Measurements from ENCODE around the gene LINS1.

Gene LINS1

GRCh38 chr15:100566850-100567628 lies 34.9 kb downstream of the LINS1 start:
- Histone ChIP-seq H3K27ac (no peak overlapping the region), H3K4me3 (no peak overlapping the region)

DNA sequence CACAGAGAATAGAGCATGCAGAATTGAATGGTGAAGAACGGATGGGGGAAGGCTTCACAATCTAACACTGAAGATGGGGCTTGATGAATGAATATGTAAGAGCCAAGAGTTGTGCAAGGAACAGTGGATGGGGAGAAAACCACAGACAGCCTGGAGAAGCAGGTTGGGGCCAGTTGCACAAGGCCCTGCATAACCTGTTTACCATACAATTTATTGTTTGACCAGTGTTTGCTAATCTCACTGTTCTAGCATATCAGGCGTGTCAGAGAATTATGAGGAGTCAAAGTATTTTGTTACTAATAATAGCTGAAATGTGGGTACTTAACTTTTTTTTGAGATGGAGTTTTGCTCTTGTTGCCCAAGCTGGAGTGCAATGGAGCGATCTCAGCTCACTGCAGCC lies 36.4 kb downstream of the LINS1 start:
- Histone ChIP-seq H3K4me3 (no peak overlapping the region), H3K27ac (peak overlapping the region in 1 of 21 experiments; percentile 9)

GRCh38 chr15:100560323-100560722 lies 41.7 kb downstream of the LINS1 start:
- Histone ChIP-seq H3K4me3 (no peak overlapping the region), H3K27ac (peak overlapping the region in 1 of 21 experiments; percentile 5)

DNA sequence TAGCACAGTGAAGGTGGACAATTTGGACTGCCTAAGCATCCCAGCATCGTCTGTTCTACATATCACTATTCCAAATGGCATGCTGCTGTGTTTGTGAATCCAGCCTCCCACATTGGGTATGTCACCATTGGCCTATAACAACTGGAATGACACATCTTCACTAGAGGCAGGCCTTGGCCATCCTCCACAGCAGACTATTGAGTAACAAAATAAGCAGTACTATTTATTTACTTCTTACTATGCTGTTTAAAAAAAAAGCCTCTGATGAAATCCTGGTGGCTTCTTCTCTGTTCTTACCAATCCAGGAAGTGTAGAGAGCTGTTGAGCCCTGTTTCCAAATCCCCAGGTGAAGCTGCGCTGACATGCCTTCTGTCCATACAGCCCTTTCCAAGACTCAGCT lies 42.7 kb downstream of the LINS1 start:
- Histone ChIP-seq H3K27ac (peak overlapping the region in 4 of 21 experiments; percentile 17 to 62 (median 22)), H3K4me3 (no peak overlapping the region)

GRCh38 chr15:100558771-100559254 lies 43.2 kb downstream of the LINS1 start:
- peak overlapping the region in 4 of 21 experiments; percentile 1 to 48 (median 36) for H3K27ac ChIP-seq
- peak overlapping the region in 1 of 7 experiments; percentile 17 for H3K4me3 ChIP-seq

- Histone ChIP-seq H3K27ac (no peak overlapping the region), H3K4me3 (no peak overlapping the region)
Observed at GRCh38 chr15:100553468-100553867, 48.5 kb downstream of the LINS1 start.

DNA sequence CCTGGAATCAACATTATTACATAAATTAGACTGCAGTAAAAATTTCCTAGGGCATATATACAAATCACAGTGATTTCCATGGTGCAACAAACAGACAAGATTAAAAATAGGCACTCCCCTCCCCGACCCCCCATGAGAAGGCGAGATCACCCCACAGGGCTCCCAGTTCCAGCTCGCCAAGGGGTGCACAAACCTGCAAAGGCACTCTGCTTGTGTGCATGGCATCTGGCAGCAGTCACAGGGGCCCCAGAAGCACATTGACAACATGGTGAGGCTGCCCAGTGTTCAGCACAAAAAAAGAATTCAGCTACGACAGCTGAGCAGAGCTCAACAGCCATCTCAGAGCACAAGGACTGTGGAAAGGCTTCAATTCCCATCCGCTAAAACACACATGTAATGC lies 54.0 kb downstream of the LINS1 start:
- H3K27ac ChIP-seq, result no peak overlapping the region
- H3K4me3 ChIP-seq, result no peak overlapping the region

DNA sequence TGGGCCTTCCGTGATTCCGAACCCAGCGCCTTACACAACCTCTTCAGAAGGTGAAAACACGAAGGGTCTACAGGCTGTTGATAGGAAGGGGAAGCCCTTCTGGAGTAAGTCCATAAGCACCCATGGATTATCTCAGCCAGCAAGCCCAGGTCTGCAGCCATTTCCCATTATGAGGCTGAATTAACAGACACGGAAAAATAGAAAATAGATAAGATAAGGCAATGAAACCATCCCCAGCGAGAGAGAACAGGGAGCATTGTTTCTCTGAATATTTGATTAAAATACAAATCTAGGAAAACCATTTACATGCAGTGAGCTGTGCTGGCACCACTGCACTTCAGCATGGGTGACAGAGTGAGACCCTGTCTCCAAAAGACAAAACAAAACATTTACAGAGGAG lies 57.0 kb downstream of the LINS1 start:
- Histone ChIP-seq H3K4me3 (no peak overlapping the region), H3K27ac (no peak overlapping the region)

- Histone ChIP-seq H3K4me3 (no peak overlapping the region), H3K27ac (no peak overlapping the region)
Observed at GRCh38 chr15:100544338-100544841, 57.6 kb downstream of the LINS1 start.

DNA sequence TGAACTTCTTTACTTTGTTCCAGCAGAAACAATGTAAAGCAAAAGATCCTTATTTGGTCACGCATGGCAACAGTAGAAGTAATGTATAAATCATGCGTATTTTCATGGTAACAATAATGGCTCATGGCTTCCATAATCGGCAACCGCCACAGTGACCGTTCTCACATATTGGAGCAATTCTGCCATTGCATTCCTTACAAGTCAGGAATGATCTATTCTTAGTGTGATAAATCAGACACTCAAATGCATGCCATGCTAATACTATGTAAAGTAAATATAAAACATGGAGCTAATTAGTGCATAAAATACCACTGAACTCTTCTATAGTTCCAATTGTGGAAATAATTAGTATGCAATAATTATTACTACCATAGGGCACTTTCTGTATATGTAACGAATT lies 59.7 kb downstream of the LINS1 start:
- Histone ChIP-seq H3K4me3 (no peak overlapping the region), H3K27ac (peak overlapping the region in 1 of 21 experiments; percentile 7)

DNA sequence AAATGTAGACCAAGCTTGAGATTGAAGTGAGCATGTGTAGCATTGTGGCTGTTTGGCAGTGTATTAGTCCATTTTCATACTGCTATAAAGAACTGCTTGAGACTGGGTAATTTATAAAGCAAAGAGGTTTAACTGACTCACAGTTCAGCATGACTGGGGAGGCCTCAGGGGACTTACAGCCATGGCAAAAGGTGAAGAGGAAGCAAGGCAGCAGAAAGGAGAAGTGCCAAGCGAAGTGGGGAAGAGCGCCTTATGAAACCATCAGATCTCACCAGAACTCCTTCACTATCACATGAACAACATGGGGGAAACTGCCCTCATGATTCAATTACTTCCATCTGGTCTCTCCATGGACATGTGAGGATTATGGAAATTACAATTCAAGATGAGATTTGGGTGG lies 64.7 kb downstream of the LINS1 start:
- H3K4me3 ChIP-seq, result no peak overlapping the region
- H3K27ac ChIP-seq, result peak overlapping the region in 6 of 21 experiments; percentile 11 to 77 (median 53)

DNA sequence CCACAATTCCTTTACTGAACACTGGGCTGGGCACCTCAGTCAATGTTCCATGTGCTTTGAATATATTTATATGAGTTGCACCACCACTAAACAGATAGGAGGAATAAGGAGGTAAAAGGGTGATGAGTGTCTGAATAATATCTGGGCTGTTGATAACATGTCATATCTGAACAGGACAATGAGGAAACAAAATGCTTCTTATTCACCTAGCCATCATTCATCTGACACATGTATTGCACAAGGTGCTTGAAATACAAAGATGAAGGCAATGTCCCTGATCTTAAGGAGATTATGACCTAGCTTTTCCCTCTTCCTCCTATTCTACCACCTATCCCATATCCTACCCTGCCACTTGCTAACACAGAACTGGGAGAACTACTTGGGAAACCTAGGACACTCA lies 65.3 kb downstream of the LINS1 start:
- Histone ChIP-seq H3K27ac (peak overlapping the region in 5 of 21 experiments; percentile 37 to 77 (median 57)), H3K4me3 (no peak overlapping the region)

DNA sequence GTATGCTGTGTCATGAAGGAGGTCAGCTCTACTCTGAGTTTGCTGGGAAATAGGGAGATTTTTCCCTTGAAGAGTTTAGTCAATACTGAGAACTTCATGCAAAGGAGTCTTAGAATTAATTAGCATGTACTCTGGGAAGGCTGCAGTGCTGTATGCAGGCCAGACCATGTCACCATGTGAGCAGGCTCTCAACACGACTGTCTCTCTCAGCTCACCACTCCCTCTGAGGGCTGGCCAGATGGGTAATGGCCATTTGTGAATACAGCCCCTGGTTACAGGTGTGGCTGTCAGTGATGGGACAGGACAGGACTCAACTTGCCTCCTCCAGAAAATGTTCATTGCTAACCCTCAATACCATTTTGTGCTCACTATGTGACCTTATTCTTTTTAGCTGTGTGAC lies 68.1 kb downstream of the LINS1 start:
- Histone ChIP-seq H3K27ac (peak overlapping the region in 1 of 21 experiments; percentile 36), H3K4me3 (no peak overlapping the region)

GRCh38 chr15:100531823-100532327 lies 70.1 kb downstream of the LINS1 start:
- no peak overlapping the region for H3K27ac ChIP-seq
- H3K4me3 ChIP-seq, result no peak overlapping the region

DNA sequence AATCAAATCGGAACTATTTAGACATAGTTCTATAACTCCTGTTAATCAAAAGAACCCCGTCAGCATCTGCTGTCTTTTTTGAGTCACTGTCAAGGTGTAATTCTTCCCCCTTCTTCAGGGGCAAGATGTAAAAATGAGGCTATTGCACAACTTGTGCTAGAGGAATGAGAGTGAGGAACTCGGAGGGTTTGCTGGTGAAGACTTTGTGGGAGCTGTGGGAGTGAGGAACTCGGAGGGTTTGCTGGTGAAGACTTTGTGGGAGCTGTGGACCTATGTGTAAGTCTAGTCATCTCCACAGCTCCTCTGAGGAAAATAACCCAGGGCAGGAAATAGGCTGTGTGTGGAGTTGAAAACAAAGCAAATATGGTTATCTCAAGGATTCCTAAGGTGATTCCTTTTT lies 70.8 kb downstream of the LINS1 start:
- Histone ChIP-seq H3K27ac (no peak overlapping the region), H3K4me3 (no peak overlapping the region)

GRCh38 chr15:100529556-100529955 lies 72.4 kb downstream of the LINS1 start:
- Histone ChIP-seq H3K27ac (peak overlapping the region in 17 of 21 experiments; percentile 11 to 86 (median 80)), H3K4me3 (peak overlapping the region in 3 of 7 experiments; percentile 8 to 48 (median 20))

DNA sequence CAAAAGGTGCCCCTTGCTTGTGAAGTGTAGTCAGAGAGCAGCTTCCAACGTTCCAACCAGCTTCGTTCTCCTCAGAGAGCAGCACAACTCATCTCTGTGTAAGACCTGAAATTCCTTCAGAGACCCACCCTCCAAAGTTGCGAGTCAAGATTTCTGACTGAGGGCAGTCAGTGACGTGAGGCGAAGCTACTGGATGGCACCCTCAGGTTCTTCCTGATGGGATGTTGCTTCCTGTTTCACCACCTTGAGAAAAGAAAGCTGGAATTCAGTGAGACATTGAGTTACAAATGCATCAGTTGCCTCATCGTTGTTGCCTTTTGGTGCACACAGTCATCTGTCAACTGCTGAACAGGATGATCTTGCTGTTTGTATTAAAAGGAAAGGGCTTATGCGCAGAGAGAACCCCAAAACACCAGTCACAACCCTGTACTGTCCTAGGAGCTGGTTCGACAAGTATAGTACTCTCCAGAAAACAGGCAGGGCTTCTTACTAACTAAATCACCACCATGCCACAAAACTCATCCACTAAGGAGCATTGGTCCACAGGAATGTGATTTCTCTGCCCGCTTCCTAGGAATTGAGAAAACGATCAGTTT lies 73.1 kb downstream of the LINS1 start, which contains the start of gene CERS3:
Gene CERS3, minus strand, starts transcription at position 118 of the 596 bp plus-strand sequence. CDS start 27,101 bp downstream, outside the sequence.
- peak within 1 kb of the TSS in 20 of 21 experiments; percentile 17 to 86 (median 76) for H3K27ac ChIP-seq
- peak within 1 kb of the TSS; percentile 20 to 48 (median 31) for H3K4me3 ChIP-seq

DNA sequence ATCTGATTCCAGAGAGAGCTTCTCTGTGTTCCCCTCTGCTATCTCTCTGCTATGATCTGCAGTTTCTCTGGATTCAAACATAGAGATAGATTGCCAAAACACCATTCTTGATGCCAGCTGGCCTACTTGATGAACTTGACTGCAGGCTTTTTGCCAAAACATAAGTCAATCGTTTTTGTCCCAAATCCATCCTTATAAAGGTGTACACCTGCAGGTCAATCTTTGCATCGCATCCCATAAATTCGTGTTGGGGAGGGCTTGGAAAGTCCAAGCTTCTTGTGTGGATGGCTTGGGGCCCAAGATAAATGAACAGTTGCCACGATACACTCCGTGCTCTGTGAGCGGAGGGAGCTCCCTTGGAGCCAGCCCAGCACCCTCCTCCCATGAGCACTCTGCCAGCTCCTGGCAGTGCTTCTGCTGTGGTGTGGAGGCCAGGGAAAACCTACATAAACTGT lies 75.9 kb downstream of the LINS1 start:
- Histone ChIP-seq H3K4me3 (peak overlapping the region in 3 of 7 experiments; percentile 1 to 48 (median 11)), H3K27ac (peak overlapping the region in 3 of 21 experiments; percentile 10 to 77 (median 18))

GRCh38 chr15:100525436-100525835 lies 76.5 kb downstream of the LINS1 start:
- Histone ChIP-seq H3K27ac (peak overlapping the region in 2 of 21 experiments; percentile 18 to 39), H3K4me3 (peak overlapping the region in 2 of 7 experiments; percentile 1 to 48)

DNA sequence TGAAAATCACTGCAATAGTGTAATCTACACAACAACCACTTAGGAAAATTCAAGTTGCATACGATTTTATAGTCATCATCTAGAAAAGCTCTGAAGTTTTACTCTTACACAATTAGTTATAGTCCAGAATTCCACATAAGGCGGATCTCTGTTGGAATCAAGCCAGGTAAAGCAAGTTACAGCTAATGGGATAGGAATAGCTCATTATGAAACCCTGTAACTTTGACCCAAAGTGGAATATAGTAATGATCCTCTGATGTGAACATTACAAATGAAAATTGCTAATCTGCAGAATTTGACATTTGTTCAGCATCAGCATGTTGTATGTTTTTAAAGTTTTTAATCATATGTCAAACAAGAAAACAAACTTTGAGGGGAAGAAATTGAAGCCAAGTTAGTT lies 77.7 kb downstream of the LINS1 start:
- H3K4me3 ChIP-seq, result no peak overlapping the region
- H3K27ac ChIP-seq, result no peak overlapping the region

All from skin epidermis (tissue), 12 donors.